NCI-H187 (cell line): ENCODE results near the gene ELAPOR1.
"Not testable (repeated sequence)": the region's sequence is repeated elsewhere in the genome, so short reads cannot be mapped to it uniquely, and the experiment has no call there.

ENCODE experiments used
- DNase-seq, 2 experiments: peaks; one replicate each; lab custom pipeline; 2025; lab: John Stamatoyannopoulos, UW

ELAPOR1 gene

DNA sequence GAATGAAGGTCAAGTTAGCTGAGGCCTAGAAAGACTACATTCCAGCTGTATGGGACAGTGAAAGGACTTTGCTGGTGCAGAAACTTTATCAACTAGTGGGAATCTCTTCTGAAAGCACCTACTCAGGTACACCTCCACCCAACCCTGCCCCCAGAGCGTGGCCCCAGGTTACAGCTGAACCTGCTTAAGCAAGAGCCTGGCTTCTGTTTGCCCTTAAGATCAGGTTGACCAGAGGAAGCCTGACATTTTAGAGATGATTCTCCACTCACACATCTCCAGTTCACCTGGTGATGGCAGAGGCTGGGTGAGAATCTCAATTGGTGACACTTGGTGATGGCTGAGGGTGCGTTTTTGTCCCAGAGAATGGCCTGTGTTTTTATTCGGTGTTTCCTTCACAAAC lies 24.0 kb downstream of the ELAPOR1 start:
- DNase-seq = no peak

DNA sequence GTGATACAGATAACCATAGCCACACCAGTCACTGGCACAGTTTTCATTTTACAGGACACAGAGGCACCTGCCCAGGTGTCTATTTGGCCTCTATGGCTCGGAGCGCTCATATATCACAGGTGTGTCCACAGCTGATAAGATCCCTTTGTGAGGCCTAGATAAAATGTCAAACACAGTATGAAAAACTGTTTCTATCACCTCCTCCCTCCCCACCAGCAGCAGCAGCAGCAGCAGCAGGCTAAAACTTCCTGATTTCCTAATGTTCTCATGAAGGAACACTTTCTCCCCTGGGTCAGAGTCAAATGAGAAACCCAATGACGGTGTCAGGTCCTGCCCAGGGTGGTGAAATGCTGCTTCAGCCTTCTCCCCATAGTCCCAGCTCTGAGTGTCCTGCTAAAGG lies 24.4 kb downstream of the ELAPOR1 start:
- no peak for DNase-seq

DNA sequence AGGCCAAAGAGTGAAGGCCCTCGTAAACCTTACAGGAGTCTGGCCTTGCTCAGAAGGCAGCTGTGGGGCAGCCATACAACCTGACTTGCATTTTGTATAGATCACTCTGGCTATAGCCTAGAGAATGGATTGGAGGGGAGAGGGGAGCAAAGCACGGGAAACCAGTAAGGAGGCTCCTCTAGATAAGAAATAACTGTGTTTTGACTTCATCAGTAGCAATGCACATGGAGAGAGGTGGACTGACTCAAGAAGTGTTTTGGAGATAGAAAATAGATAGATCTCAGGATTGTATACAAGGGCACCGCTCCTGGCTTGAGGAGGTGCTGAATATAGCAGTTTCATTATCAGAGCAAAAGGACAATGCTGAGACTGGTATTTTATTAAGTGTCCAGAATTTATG lies 26.5 kb downstream of the ELAPOR1 start:
- DNase-seq = no peak

DNA sequence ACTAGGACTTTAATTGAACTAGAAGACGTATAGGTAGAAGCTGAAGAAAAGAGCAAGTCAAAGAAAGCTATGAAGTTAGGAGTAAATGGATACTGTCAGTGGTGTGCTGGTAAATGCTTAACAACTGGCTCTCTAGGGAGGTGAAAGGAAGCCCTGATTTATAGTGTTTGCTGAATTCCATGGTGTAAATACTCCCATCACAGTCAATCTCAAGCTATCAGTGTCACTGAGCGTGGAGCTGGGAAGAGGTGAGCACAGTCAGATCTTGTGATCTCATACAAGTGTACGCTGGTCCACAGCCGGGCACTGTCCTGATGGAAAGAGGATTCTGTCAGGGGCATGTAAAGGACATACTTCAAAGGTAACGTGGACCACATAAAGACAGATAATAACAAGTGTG lies 28.3 kb downstream of the ELAPOR1 start:
- DNase-seq = no peak

DNA sequence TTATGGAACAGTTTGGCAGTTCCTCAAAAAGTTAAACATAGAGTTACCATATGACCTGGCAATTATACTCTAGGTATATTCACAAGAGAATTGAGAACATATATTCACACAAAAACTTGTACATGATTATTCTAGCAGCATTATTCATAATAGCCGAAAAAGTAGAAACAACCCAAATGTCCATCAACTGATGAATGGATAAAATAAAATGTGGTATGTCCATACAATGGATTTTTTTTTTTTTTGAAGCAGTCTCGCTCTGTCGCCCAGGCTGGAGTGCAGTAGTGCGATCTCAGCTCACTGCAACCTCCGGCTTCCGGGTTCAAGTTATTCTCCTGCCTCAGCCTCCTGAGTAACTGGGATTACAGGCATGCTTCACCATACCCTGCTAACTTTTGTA lies 28.8 kb downstream of the ELAPOR1 start:
- DNase-seq = not testable (repeated sequence)

DNA sequence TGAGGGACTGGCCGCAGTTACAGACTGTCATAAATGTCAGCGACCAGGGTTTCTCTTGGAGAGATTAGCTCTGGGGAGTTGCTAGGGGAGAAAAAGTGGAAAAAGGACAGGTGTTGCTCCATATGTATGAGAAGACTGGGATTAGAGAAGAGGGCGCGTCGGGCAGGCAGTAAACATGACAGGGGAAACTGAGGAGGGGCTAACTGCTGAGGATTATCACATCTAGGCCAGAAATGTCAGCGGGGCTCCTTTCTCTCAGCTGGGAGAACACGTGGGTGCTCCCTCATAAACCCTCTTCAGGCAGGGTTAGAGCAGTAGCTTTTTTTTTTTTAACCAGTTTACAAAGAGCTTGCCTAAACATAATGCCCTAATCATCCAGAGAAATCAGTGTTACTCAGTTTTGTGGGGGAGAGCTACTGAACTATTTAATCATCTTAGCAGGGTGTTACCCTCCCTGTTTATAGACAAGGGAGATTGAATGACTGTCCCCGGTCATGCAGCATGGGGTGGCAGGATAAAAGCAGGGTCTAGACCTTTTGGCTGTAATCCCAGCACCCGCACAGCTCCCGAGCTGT lies 35.2 kb downstream of the ELAPOR1 start:
- no peak for DNase-seq

DNA sequence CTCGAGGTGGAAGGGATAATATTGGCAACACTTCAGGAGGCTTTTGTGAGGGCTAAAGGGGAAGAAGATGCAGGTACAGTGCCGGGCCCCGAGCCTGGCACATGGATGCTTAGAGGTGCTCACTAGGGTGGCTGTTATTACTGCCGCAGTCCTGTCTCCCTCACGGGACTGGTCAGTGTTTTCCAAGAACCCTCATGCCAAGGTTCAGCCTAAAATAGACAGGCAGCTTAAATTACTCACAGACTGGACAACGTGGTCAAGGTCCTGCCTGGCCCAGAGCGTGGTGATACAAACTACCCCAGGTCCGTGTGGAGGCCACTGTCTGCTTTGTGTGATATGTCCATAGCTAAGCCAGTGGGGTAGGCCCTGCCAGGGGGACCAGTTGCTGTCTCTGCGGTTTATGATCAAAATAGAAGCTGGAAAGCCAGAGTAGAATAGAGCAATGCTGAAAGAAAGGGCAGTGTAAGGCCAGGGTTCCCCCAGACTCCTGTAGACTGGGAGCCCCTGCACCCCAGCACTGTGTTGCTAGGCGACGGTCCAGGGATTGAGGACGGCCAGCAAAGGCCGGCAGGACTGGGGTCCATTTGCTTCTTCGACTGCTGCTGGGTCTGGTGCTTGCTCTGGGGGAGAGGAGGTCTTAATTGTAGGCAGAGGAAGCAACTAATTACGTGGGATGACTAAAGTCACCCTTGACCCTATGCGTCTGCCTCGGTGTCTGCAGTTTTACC lies 36.1 kb downstream of the ELAPOR1 start:
- DNase-seq = no peak

DNA sequence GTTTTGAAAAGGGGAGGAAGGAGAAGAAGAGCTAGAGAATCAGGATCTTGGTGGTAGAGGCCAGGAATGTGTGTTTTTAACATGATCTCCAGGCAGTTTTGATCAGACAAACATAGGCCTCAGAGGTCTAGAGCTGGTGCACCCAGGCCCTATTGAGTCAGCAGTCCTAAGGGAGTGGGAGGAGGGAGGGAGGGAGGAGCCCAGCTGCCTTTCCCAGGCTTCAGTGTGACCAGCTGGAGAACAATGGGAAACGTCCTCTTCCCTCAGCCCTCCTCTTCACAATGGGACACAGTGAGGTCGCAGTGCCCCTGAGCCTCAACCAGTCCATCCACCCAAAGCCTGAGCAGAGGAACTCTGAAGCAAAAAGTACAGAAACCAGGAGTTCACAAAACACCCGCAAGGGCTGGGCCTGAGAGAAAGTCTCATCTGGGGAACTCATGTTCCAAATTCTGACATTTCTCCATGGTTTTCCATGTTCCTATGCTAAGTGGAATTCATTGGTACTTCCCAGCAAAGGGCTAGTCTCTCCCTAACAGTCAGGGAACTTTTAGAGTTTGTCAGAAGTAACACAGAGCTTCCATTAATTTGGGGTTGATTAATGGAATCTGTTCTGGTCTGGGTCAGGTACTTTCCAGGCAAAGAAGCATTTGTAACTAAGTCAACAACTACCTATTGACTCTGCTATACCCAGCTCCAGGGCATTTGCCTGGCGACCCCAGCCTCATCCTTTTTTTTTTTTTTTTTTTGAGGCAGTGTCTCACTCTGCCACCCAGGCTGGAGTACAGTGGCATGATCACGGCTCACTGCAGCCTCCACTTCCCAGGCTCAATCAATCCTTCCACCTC lies 37.5 kb downstream of the ELAPOR1 start:
- DNase-seq = no peak

DNA sequence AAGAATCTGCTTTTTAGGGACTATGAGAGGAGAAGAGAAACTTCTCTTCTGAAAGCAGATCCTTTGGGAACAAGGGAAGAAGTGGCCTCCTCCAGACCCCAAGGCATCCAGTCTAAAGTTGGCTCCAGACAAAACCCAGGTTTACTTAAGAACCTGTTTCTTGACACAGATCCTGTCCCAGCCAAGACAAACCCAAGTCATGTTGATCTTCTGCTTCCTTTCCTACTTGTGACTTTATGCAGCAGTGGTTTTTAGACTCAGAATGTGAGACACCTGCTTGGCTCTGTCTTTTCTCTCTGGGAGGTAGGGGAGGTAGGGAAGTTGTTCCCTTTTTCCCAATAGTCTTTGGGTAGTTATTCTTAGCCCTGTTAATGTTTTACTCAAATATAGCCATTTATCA lies 38.3 kb downstream of the ELAPOR1 start:
- no peak for DNase-seq

DNA sequence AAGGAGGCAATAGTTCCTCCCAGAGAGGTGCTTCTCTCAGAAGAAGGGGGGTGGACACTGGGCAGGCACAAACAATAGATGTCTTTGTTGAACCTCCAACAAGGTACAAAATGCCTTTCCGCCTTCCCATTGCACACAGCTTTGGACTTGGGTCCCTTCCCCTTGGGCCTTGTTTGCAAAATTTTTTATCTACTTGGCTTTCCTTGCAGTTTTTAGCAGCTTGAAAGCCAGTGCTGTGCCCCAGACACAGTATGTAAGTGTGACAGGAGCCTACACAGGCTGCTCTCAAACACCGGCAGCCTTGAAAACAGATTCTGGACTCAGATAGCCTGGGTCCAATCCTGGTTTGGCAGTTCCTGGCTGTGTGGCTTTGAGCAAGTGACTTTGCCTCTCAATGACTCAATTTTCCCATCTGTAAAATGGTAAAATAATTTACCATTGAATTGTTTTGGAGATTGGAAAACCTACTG lies 43.0 kb downstream of the ELAPOR1 start:
- DNase-seq = no peak

DNA sequence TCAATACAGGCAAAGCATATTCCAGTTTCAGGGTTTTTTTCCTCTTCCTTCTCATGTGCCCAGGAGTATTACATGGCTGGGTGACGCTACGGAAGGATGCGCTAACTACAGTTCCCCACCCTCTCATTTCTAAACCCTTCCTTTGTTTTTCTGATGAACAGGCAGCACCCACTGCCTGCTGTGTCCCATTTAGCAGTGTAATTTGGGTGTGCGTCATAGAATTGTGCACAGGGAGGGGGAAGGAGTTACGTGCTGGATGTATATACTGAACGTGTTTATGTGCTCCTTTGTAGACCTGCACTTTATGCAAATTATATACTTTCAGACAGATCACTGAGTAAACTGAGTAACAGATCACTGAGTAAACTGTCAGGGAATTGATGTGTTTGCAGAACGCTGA lies 44.5 kb downstream of the ELAPOR1 start:
- no peak for DNase-seq

DNA sequence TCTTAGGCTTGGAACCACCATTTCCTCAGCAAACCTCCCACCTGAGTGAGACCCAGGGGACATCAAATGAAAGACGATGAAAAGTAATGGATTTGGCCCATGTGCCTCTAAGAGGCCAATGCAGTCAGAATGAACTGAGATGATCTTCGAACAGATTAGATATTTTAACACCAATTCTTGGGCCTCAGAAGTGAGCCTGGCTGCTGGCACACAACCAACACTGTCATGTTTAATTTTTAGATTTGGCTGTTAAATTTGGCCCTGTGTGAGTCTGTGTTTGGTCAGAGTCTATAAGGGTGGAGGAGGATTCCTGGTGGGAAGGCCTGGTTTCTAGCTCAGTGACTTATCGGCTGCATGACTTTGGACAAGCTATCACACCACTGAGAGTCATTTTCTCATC lies 45.4 kb downstream of the ELAPOR1 start:
- no peak for DNase-seq

DNA sequence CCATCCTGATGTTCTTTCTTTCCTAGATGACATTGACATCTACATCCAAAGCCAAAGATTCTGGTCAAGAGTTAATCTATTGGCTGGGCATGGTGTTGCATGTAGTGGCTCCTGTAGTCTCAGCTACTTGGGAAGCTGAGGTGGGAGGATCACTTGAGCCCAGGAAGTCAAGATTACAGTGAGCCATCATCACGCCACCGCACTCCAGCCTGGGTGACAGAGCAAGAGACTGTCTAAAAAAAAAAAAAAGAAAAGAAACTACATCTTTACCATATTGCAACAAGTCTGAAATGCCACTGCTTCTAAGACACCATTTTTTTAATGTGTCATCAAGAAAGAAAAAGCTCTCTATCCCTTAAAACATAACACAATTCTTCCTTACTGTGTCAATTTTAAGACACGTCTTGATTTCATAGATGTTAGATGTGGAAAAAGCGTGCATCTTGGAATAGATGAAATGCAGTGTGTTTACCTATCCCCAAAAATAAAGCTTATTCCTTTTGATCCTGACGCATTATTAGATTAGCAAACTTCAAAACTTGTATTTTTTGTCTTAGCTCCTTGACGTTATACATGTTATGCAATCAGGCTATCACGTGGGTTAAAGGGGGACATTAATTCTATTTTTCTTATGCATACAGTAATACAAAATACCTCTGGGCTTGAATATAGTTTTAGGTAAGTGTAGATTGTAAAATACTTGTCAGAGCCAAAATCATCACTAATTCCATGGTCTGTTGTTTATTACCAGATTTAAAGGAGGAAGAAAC lies 46.3 kb downstream of the ELAPOR1 start:
- no peak for DNase-seq

DNA sequence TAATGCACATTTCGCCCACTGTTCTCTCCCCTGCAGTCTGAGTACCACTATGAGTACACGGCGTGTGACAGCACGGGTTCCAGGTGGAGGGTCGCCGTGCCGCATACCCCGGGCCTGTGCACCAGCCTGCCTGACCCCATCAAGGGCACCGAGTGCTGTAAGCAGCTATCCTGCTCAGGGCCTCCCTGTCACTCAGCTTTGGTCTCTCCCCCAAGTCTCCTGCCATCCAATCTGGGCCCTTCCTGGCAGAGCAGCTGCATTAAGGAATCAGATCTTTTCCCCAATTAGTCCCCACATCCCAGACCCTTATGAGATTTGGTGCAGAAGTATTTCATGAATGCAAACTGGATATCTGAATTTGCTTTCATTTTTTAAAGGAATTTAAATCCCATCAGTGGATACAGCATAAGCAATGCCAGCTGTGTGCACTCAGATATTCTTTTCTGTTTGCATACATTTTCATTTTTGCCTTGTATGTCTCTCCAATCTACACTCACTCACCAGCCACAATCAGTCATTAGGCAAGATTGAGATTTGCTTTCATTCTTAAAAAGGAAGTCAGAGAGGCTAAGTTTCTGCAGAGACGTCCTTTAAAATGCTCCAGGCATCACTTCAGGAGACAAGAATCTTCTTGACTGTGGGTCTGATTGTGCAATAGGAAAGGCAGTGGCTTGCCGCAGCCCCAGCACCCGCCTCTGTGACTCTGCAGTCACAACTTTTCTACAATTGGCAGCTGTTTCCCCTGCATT lies 48.1 kb downstream of the ELAPOR1 start:
- DNase-seq = no peak

DNA sequence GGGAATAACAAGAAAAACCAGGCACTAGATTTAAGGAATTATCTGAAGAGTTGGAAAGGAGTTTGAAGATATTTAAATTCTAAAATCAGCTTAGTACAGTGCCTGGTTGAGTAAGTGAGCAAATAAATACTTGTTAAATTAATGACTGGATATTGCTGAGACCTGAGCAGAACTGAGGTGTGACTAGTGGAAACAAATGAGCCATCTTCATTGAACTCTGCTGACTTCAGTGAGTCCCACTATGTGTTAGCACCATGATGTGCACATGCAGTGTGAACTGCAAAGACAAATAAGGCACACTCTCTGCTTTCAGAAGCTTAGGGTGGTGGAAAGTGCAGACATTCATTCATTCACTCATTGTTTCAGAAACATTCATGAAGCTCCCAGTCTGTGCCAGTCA lies 48.7 kb downstream of the ELAPOR1 start:
- DNase-seq = no peak

DNA sequence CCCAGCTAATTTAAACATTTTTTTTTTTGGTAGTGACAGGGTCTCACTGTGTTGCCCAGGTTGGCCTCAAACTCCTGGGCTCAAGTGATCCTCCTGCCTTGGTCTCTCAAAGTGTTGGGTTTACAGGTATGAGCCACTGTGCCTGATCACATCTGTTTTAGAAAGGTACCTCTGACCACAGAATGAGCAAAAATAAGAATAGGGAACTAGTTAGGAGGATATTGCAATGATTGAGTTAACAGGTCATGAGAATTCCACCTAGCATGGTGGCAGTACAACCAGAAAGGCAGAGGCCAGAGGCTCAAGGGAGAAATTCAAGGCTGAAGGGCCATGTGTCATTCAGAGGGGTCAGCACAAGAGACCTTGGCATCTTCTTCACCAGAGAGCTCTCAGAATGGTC lies 49.6 kb downstream of the ELAPOR1 start:
- no peak for DNase-seq
